A549 (cell line): ENCODE measurements around the gene YBX2. TPM values are rescaled to one million over a fixed set of nuclear protein-coding genes. Genes with fewer than 3 reads are reported as not detected.
"Not testable (repeated sequence)": the region's sequence is repeated elsewhere in the genome, so short reads cannot be mapped to it uniquely, and the experiment has no call there.

Experiments used
- ATAC-seq, 2 experiments: fragments of 200-7000 bp in 1 of 2; fragments of >200 bp in 1 of 2; cut with Nextera tagmentation in 1 of 2; cut with Tn5 transposase in 1 of 2; 3 replicates each; pipeline versions ENCODE4 v1.8.0 to v1.9.1; 2018 to 2020; ENCODE audit warnings: mild to moderate bottlenecking in 1 of 2, moderate library complexity in 1 of 2
- CTCF ChIA-PET: fragments of 300-600 bp; sonication (Branson Sonifier 250); formaldehyde crosslinking; extraction: SDS; loops from one replicate; lab custom pipeline; 2021; ENCODE audit warnings: antibody characterized with exemption, inconsistent platforms; lab: Yijun Ruan, JAX
- POLR2A ChIA-PET: fragments of 350-600 bp; formaldehyde crosslinking; extraction: SDS; loops from one replicate; lab custom pipeline; 2021; ENCODE audit warnings: antibody characterized with exemption, inconsistent platforms; lab: Yijun Ruan, JAX
- DNase-seq, 2 experiments: peaks; one replicate each; pipeline versions ENCODE4 v3.0.0 to v3.0.0-alpha.2; 2011 to 2016; ENCODE audit warnings: low read depth in 1 of 2, low spot score in 1 of 2
- FAIRE-seq: peaks from 2 replicates; lab custom pipeline; 2011; peaks lifted over from hg19 to GRCh38; lab: Jason Lieb, UNC
- H3K27ac ChIP-seq, 2 experiments: fragments of >200 bp; sonication (Bioruptor Twin); formaldehyde crosslinking; 3 replicates each; pipeline ENCODE4 v1.5.1; 2016 to 2017
- H3K4me1 ChIP-seq: fragments of >200 bp; sonication (Bioruptor Twin); formaldehyde crosslinking; 3 replicates; pipeline ENCODE4 v1.6.1; 2016
- H3K4me2 ChIP-seq: fragments of >200 bp; sonication (Bioruptor Twin); formaldehyde crosslinking; 3 replicates; pipeline ENCODE4 v1.6.1; 2016
- H3K4me3 ChIP-seq: fragments of >200 bp; sonication (Bioruptor Twin); formaldehyde crosslinking; 3 replicates; pipeline ENCODE4 v1.5.1; 2016
- H3K9me3 ChIP-seq: fragments of >200 bp; sonication (Bioruptor Twin); formaldehyde crosslinking; 3 replicates; pipeline ENCODE4 v1.6.1; 2016
- CBX2 ChIP-seq: fragments of 200-600 bp; sonication (generic); IDR thresholded peaks from 2 replicates; pipeline ENCODE4 v1.6.1; 2016; ENCODE audit warnings: low read depth, mild to moderate bottlenecking, borderline replicate concordance
- EHF ChIP-seq: fragments of 250-450 bp; sonication (Bioruptor Pico); IDR thresholded peaks from 2 replicates; pipeline ENCODE4 v1.5.0; 2020; ENCODE audit warnings: mild to moderate bottlenecking
- GATA3 ChIP-seq: IDR thresholded peaks from 2 replicates; pipeline ENCODE4 v1.6.1; 2012; ENCODE audit warnings: borderline replicate concordance
- HOXA7 ChIP-seq: fragments of 250-450 bp; sonication (Bioruptor Pico); IDR thresholded peaks from 2 replicates; pipeline ENCODE4 v1.5.0; 2020; ENCODE audit warnings: mild to moderate bottlenecking, moderate library complexity
- HOXB5 ChIP-seq: fragments of 250-450 bp; sonication (Bioruptor Pico); IDR thresholded peaks from 2 replicates; pipeline ENCODE4 v1.5.0; 2020; ENCODE audit warnings: mild to moderate bottlenecking, moderate library complexity
- JUN ChIP-seq, 2 experiments: fragments of >200 bp; sonication (Bioruptor Twin); formaldehyde crosslinking; IDR thresholded peaks; 2 replicates in 1 of 2; 3 replicates in 1 of 2; pipeline ENCODE4 v1.6.1; 2016 to 2017
- KDM1A ChIP-seq: fragments of 200-600 bp; sonication (generic); IDR thresholded peaks from 2 replicates; pipeline ENCODE4 v1.6.1; 2016; ENCODE audit warnings: low read depth, mild to moderate bottlenecking
- MAFK ChIP-seq: fragments of 450-650 bp; IDR thresholded peaks from 2 replicates; pipeline ENCODE4 v1.6.1; 2014; ENCODE audit not compliant: partially characterized antibody
- NR3C1 ChIP-seq: fragments of >200 bp; sonication (Bioruptor Twin); formaldehyde crosslinking; IDR thresholded peaks from 3 replicates; pipeline ENCODE4 v1.6.1; 2017
- POLR2A ChIP-seq: IDR thresholded peaks from 2 replicates; pipeline ENCODE4 v1.6.1; 2012; ENCODE audit warnings: mild to moderate bottlenecking, low read length
- RFX5 ChIP-seq: fragments of 450-650 bp; IDR thresholded peaks from 2 replicates; pipeline ENCODE4 v1.7.1; 2014; ENCODE audit warnings: antibody characterized with exemption, mild to moderate bottlenecking, moderate library complexity
- RNF2 ChIP-seq: fragments of 200-600 bp; sonication (generic); IDR thresholded peaks from 2 replicates; pipeline ENCODE4 v1.6.1; 2016; ENCODE audit warnings: low read depth, mild to moderate bottlenecking, antibody characterized with exemption, moderate library complexity, borderline replicate concordance
- SREBF2 ChIP-seq: fragments of 450-650 bp; IDR thresholded peaks from 2 replicates; pipeline ENCODE4 v1.6.1; 2014; ENCODE audit warnings: mild to moderate bottlenecking, moderate library complexity
- WGBS: methylation state at CpG from one replicate; pipeline ENCODE4 v1.1.6; 2017; ENCODE audit errors: missing lambda C conversion rate; 5-methylcytosine and 5-hydroxymethylcytosine counted together
- polyA plus RNA-seq, 4 experiments: library from polyadenylated mRNA; depleted of rRNA in 3 of 4; stranded (reverse); fragments of >200 nt; fragmentation: RNase III in 1 of 4; extraction: RNeasy Plus Mini Kit Qiagen cat#74134 plus additional on column Dnase treatment in 1 of 4; gene quantifications; 2 replicates in 3 of 4; 3 replicates in 1 of 4; pipeline ENCODE4 v1.2.3, GENCODE V29; 2011 to 2017
- TF ChIP-seq, protein P1 (sequence below): fragments of >200 bp; sonication (Bioruptor Twin); formaldehyde crosslinking; IDR thresholded peaks from 3 replicates; pipeline ENCODE4 v1.5.1; 2016

Gene YBX2
- polyA plus RNA-seq, 2 of the 4 experiments (the other 2 are of a cell fraction): 0.36 to 0.61 TPM

DNA sequence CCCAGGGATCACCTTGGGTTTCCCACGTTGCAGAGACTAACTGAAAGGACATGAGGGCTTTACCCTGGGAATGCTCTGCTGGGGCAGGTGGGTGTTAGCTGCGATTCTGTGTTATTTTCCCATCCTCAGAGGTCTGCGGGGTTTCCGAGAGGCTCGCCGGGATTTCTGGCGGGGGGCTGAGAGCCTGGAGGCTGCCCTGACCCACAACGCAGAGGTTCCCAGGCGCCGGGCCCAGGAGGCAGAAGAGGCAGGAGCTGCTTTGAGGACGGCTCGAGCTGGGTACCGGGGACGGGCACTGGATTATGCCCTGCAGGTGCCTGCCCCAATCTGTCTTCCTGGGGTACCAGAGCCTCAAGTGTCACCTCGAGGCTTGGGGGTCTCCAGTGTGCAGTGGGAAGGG lies 48.8 kb upstream of the YBX2 start:
- POLR2A ChIA-PET: interaction anchor here (1.0 to 2.9 kb wide), 2 partner anchors 14 to 30 kb away, joined by 3 to 22 read pairs; partner anchors contain the start of gene NEURL4
- Histone ChIP-seq H3K4me3 (no peak overlapping the region), H3K4me2 (no peak overlapping the region), H3K9me3 (no peaks in the 10 kb centered on the region), H3K4me1 (peaks cover 8% of the 10 kb centered on the region; the same call in 1 of the 3 replicates), H3K27ac (no peak overlapping the region)
- FAIRE-seq (no peak), DNase-seq (no peak), ATAC-seq (no peak)
- TF ChIP-seq, protein P1, sequence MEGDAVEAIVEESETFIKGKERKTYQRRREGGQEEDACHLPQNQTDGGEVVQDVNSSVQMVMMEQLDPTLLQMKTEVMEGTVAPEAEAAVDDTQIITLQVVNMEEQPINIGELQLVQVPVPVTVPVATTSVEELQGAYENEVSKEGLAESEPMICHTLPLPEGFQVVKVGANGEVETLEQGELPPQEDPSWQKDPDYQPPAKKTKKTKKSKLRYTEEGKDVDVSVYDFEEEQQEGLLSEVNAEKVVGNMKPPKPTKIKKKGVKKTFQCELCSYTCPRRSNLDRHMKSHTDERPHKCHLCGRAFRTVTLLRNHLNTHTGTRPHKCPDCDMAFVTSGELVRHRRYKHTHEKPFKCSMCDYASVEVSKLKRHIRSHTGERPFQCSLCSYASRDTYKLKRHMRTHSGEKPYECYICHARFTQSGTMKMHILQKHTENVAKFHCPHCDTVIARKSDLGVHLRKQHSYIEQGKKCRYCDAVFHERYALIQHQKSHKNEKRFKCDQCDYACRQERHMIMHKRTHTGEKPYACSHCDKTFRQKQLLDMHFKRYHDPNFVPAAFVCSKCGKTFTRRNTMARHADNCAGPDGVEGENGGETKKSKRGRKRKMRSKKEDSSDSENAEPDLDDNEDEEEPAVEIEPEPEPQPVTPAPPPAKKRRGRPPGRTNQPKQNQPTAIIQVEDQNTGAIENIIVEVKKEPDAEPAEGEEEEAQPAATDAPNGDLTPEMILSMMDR: no peak
- TF ChIP-seq KDM1A: no peak
- no peak for TF ChIP-seq HOXA7 (CRISPR knock-in tag)
- CTCF ChIA-PET: interaction anchor here (1.0 to 18.5 kb wide), 10 partner anchors 9 to 297 kb away, joined by 3 to 433 read pairs (median 14); partner anchors contain the start of genes ACAP1, KCTD11, NEURL4 and NLGN2
- 70% methylated on average over 15 of the region's 15 CpGs for WGBS

DNA sequence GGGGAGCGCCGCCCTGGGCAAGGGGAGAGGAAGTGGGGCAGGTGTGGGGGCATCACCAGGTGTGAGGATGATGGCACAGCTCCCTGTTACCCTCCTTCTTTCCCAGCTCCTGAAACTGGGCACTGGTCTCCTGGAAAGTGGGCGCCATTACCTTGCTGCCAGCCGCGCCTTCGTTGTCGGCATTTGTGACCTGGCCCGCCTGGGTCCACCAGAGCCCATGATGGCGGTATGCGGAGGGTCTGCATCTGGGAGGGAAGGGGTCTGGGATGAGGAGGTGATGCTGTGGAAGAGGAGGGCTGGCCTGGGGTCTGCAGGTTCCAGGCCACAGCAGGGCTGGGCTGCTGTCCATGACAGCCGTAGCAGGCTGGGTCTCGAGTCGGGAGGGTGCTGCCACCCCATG lies 47.4 kb upstream of the YBX2 start:
- POLR2A ChIA-PET: interaction anchor here (1.7 kb wide), 1 partner anchor 12 kb away, joined by 5 read pairs; the partner anchor contains the start of gene NEURL4
- H3K27ac ChIP-seq: no peak overlapping the region

DNA sequence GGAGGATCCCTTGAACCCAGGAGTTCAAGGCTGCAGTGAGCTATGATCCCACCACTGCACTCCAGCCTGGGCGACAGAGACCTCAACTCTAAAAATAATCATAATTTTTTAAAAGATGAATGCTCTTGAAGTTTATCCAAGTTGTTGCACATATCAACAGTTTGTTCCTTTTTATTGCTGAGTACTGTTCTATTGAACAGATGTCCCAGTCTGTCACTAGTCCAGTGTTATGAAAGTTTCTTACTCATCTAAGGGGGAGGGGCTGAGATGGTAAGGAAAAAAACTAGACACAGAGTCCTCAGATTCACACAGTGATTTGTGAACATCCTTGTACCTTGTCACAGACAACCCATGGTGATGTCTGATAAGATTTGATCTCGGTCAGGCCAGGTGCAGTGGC lies 45.7 kb upstream of the YBX2 start:
- Histone ChIP-seq H3K27ac (no peak overlapping the region), H3K4me2 (no peak overlapping the region), H3K4me3 (no peak overlapping the region), H3K4me1 (peaks cover 8% of the 10 kb centered on the region; the same call in 1 of the 3 replicates), H3K9me3 (no peaks in the 10 kb centered on the region)
- ChIA-PET CTCF (interaction anchor here (3.0 to 23.9 kb wide), 4 partner anchors 2 to 41 kb away, joined by 11 to 433 read pairs (median 260); partner anchors contain the start of genes ACAP1, NEURL4 and TMEM95), POLR2A (no interaction called here)
- peak; percentile 58 for TF ChIP-seq MAFK
- TF ChIP-seq HOXB5: no peak
- ATAC-seq: no peak
- WGBS: 37% methylated on average over 2 of the region's 2 CpGs
- no peak for DNase-seq
- no peak for FAIRE-seq

More for the DNA sequence above, 47.4 kb upstream of the YBX2 start:
- DNase-seq (no peak), ATAC-seq (no peak), FAIRE-seq (no peak)
- Histone ChIP-seq H3K4me2 (no peak overlapping the region), H3K4me3 (no peak overlapping the region), H3K4me1 (peaks cover 8% of the 10 kb centered on the region; the same call in 1 of the 3 replicates), H3K9me3 (no peaks in the 10 kb centered on the region)
- WGBS: 90% methylated on average over 13 of the region's 13 CpGs
- CTCF ChIA-PET: interaction anchor here (0.9 to 23.9 kb wide), 10 partner anchors 1 to 219 kb away, joined by 3 to 433 read pairs (median 8); partner anchors contain the start of genes ACAP1, NEURL4, SLC2A4 and TMEM95
- TF ChIP-seq RNF2 (no peak), GATA3 (no peak), CBX2 (no peak), JUN (IDR thresholded peaks at IDR 0.05) (no peak), RFX5 (no peak), SREBF2 (no peak), NR3C1 (no peak), POLR2A (no peak), EHF (CRISPR knock-in tag) (no peak)

DNA sequence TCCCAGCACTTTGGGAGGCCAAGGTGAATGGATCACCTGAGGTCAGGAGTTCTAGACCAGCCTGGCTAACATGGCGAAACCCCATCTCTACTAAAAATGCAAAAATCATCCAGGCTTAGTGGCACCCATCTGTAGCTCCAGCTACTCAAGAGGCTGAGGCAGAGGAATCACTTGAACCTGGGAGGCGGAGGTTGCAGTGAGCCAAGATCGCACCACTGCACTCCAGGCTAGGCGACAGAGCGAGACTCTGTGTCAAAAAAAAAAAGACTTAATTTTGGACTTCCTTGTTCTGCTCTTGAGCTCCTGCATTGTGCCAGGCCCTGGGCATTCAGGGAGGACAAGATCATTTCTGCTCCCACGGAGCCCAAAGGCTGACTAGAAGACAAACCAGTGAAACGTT lies 43.2 kb upstream of the YBX2 start:
- not testable (repeated sequence) for H3K4me3 ChIP-seq, ATAC-seq, H3K27ac ChIP-seq, DNase-seq, FAIRE-seq, H3K9me3 ChIP-seq, H3K4me1 ChIP-seq, H3K4me2 ChIP-seq
- WGBS: 71% methylated on average over 7 of the region's 7 CpGs
- ChIA-PET CTCF (interaction anchor here (1.4 to 23.9 kb wide), 8 partner anchors 5 to 292 kb away, joined by 3 to 433 read pairs (median 16); partner anchors contain the start of genes ACAP1, KCTD11, NEURL4 and TMEM95), POLR2A (interaction anchor here (1.0 kb wide), 1 partner anchor 14 kb away, joined by 3 read pairs; no protein-coding TSS in a partner anchor)
